Measurements from ENCODE around the gene KASH5.

- no peak for TF ChIP-seq CTCF (IDR thresholded peaks at IDR 0.05)
- TF ChIP-seq POLR2A (IDR thresholded peaks at IDR 0.05): no peak
These were observed 4.5 kb upstream of the KASH5 start for GRCh38 chr19:49383599-49383998.

Measured in esophagus squamous epithelium (tissue), 4 donors.